HG03039 (cell line): ENCODE measurements around the gene ERC2.

Source experiments
- ATAC-seq: cut with Tn5 transposase; IDR thresholded peaks from one replicate; pipeline ENCODE4 v1.9.1; 2021; ENCODE audit warnings: mild to moderate bottlenecking, moderate library complexity; ENCODE audit not compliant: unreplicated experiment

ERC2 gene

GRCh38 chr3:55895897-55896566, 572.2 kb downstream of the ERC2 start:
- no peak for ATAC-seq

- no peak for ATAC-seq
Observed at GRCh38 chr3:55894605-55895004, 573.7 kb downstream of the ERC2 start.

- ATAC-seq: no peak
Observed at GRCh38 chr3:55893045-55893664, 575.1 kb downstream of the ERC2 start.

- no peak for ATAC-seq
Observed at GRCh38 chr3:55891106-55891505, 577.2 kb downstream of the ERC2 start.

GRCh38 chr3:55888282-55888885, 579.9 kb downstream of the ERC2 start:
- ATAC-seq: no peak

- ATAC-seq: no peak
Observed at GRCh38 chr3:55885721-55886120, 582.5 kb downstream of the ERC2 start.

GRCh38 chr3:55884491-55885285, 583.6 kb downstream of the ERC2 start:
- ATAC-seq: no peak

- no peak for ATAC-seq
Observed at GRCh38 chr3:55884066-55884465, 584.2 kb downstream of the ERC2 start.

GRCh38 chr3:55882006-55882405, 586.3 kb downstream of the ERC2 start:
- no peak for ATAC-seq

- ATAC-seq: no peak
Observed at GRCh38 chr3:55880357-55880756, 587.9 kb downstream of the ERC2 start.

GRCh38 chr3:55879901-55880331, 588.4 kb downstream of the ERC2 start:
- no peak for ATAC-seq

- ATAC-seq: no peak
Observed at GRCh38 chr3:55877703-55878102, 590.6 kb downstream of the ERC2 start.

GRCh38 chr3:55876560-55876959, 591.7 kb downstream of the ERC2 start:
- no peak for ATAC-seq

- ATAC-seq: no peak
Observed at GRCh38 chr3:55875113-55875512, 593.2 kb downstream of the ERC2 start.

- ATAC-seq: no peak
Observed at GRCh38 chr3:55873523-55874254, 594.6 kb downstream of the ERC2 start.

- ATAC-seq: no peak
Observed at GRCh38 chr3:55870594-55870993, 597.7 kb downstream of the ERC2 start.

- no peak for ATAC-seq
Observed at GRCh38 chr3:55868347-55868746, 599.9 kb downstream of the ERC2 start.

- no peak for ATAC-seq
Observed at GRCh38 chr3:55863028-55863427, 605.2 kb downstream of the ERC2 start.

- no peak for ATAC-seq
Observed at GRCh38 chr3:55860049-55860721, 608.1 kb downstream of the ERC2 start.

- no peak for ATAC-seq
Observed at GRCh38 chr3:55859305-55859704, 609.0 kb downstream of the ERC2 start.
